ENCODE measurements around the gene ZBTB40. TPM values are rescaled to one million over a fixed set of nuclear protein-coding genes. Genes with fewer than 3 reads are reported as not detected.
A peak's percentile ranks its signal among the peaks of the same experiment; 100 is the strongest.

ZBTB40 gene
- total RNA-seq, 1 experiment from 2014 or later, result 11.5 TPM

DNA sequence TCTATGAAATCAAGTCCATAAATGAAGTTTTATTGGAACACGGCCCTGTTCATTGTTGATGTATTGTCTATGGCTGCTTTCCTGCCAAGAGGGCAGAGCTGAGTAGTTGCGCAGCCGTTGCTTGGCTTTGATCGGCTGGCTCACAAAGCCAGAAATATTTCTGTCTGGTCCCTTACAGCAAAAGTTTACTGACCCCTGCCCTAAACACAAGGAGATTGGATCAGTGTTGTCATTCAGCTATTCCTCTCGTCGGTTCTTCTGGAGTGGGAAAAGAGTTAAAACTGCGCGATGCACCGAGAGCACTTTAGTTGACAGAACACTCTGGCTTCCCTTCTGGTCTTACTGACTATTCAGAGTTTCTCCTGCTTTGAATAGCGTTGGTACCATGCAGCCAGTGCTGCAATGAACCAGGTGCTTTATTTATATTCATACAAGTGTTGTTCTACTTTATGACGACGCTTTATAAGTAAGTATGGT is 868 bp downstream of the ZBTB40 start (continued):
- TF ChIP-seq, protein P1, sequence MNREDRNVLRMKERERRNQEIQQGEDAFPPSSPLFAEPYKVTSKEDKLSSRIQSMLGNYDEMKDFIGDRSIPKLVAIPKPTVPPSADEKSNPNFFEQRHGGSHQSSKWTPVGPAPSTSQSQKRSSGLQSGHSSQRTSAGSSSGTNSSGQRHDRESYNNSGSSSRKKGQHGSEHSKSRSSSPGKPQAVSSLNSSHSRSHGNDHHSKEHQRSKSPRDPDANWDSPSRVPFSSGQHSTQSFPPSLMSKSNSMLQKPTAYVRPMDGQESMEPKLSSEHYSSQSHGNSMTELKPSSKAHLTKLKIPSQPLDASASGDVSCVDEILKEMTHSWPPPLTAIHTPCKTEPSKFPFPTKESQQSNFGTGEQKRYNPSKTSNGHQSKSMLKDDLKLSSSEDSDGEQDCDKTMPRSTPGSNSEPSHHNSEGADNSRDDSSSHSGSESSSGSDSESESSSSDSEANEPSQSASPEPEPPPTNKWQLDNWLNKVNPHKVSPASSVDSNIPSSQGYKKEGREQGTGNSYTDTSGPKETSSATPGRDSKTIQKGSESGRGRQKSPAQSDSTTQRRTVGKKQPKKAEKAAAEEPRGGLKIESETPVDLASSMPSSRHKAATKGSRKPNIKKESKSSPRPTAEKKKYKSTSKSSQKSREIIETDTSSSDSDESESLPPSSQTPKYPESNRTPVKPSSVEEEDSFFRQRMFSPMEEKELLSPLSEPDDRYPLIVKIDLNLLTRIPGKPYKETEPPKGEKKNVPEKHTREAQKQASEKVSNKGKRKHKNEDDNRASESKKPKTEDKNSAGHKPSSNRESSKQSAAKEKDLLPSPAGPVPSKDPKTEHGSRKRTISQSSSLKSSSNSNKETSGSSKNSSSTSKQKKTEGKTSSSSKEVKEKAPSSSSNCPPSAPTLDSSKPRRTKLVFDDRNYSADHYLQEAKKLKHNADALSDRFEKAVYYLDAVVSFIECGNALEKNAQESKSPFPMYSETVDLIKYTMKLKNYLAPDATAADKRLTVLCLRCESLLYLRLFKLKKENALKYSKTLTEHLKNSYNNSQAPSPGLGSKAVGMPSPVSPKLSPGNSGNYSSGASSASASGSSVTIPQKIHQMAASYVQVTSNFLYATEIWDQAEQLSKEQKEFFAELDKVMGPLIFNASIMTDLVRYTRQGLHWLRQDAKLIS (CRISPR knock-in tag; IDR thresholded peaks at IDR 0.05; ENCODE audit: borderline replicate concordance), result no peak

DNA sequence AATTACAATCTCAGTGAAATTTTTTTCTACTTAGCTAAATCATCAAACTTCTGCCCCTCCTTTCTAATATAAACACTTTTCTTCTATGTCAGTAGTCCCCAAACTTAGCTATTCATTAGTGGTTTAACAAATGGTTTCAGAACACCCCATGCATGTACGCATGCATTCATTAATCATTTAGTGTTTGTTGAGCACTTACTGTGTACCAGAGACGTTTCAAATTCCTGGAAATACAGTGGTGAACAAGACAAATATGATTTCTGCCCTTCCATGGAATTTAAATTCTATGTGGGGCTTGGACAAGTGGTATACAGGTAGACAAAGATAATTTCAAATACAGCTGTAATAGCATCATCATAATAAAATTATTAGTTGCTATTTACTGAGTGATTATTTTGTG is 1.5 kb downstream of the ZBTB40 start:
- no peak for ATAC-seq
- CTCF ChIA-PET, result no interaction called here
- Mint-ChIP-seq H3K4me1 (peaks cover 36% of the 10 kb centered on the region), H3K27me3 (ENCODE audit: low read depth) (no peaks in the 10 kb centered on the region), H3K9me3 (no peaks in the 10 kb centered on the region), H3K36me3 (no peaks in the 10 kb centered on the region), H3K27ac (no peak overlapping the region), H3K4me3 (peak overlapping the region; percentile 79)
- TF ChIP-seq ZNF263 (CRISPR knock-in tag; IDR thresholded peaks at IDR 0.05; ENCODE audit: low read depth) (no peak), RELA (CRISPR knock-in tag; IDR thresholded peaks at IDR 0.05; ENCODE audit: borderline replicate concordance) (no peak), FOXK1 (CRISPR knock-in tag; IDR thresholded peaks at IDR 0.05) (no peak), IRF1 (CRISPR knock-in tag; IDR thresholded peaks at IDR 0.05) (no peak), TP53 (CRISPR knock-in tag; IDR thresholded peaks at IDR 0.05) (no peak), GRHL2 (CRISPR knock-in tag; IDR thresholded peaks at IDR 0.05; ENCODE audit: insufficient replicate concordance, severe bottlenecking) (no peak), JUN (CRISPR knock-in tag; IDR thresholded peaks at IDR 0.05) (no peak), ZNF219 (CRISPR knock-in tag; IDR thresholded peaks at IDR 0.05; ENCODE audit: borderline replicate concordance) (no peak), NR1H2 (CRISPR knock-in tag; IDR thresholded peaks at IDR 0.05) (no peak), SMAD4 (CRISPR knock-in tag; IDR thresholded peaks at IDR 0.05) (no peak), ZNF396 (CRISPR knock-in tag; IDR thresholded peaks at IDR 0.05; ENCODE audit: borderline replicate concordance) (no peak), MYBL2 (CRISPR knock-in tag; IDR thresholded peaks at IDR 0.05) (no peak), TCF7 (CRISPR knock-in tag; IDR thresholded peaks at IDR 0.05; ENCODE audit: low read depth) (no peak)
- TF ChIP-seq, protein P2, sequence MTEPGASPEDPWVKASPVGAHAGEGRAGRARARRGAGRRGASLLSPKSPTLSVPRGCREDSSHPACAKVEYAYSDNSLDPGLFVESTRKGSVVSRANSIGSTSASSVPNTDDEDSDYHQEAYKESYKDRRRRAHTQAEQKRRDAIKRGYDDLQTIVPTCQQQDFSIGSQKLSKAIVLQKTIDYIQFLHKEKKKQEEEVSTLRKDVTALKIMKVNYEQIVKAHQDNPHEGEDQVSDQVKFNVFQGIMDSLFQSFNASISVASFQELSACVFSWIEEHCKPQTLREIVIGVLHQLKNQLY (CRISPR knock-in tag; IDR thresholded peaks at IDR 0.05), result no peak
- TF ChIP-seq, protein P3, sequence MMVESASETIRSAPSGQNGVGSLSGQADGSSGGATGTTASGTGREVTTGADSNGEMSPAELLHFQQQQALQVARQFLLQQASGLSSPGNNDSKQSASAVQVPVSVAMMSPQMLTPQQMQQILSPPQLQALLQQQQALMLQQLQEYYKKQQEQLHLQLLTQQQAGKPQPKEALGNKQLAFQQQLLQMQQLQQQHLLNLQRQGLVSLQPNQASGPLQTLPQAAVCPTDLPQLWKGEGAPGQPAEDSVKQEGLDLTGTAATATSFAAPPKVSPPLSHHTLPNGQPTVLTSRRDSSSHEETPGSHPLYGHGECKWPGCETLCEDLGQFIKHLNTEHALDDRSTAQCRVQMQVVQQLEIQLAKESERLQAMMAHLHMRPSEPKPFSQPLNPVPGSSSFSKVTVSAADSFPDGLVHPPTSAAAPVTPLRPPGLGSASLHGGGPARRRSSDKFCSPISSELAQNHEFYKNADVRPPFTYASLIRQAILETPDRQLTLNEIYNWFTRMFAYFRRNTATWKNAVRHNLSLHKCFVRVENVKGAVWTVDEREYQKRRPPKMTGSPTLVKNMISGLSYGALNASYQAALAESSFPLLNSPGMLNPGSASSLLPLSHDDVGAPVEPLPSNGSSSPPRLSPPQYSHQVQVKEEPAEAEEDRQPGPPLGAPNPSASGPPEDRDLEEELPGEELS (CRISPR knock-in tag; IDR thresholded peaks at IDR 0.05), result no peak
- DNase-seq (ENCODE audit: low spot score), result no peak
- POLR2A ChIA-PET, result interaction anchor here (0.6 kb wide), 1 partner anchor 80 kb away, joined by 4 read pairs; no protein-coding TSS in a partner anchor

DNA sequence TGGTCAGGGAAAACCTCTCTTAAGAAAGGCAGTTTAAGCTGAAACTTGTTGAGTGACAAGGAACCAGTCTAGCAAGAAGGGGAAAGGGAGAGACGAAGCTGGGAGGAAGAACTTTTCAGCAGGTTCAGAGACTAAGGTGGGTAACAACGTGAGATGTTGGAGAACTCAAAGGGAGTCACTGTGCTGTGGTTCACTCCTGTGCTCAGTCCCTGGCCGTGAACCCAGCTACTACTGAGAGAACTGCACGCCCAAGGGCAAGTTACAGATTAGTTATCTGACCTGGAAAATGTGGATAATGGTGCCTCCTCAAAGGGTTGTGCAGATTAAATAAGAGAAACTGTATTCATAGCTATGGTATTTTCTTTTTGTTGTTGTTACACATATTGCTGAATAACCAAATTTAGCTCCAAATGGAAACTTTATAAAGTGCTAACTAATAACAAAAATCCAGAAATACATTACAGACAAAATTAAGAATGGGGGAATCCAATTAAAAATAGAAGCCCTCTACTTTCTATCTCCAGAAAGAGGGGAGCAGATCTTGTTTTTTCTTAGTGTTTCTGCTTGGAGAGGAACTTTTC is 2.9 kb downstream of the ZBTB40 start:
- DNase-seq (ENCODE audit: low spot score) (no peak), ATAC-seq (no peak)
- ChIA-PET CTCF (no interaction called here), POLR2A (no interaction called here)
- Mint-ChIP-seq H3K27me3 (ENCODE audit: low read depth) (no peaks in the 10 kb centered on the region), H3K4me3 (no peak overlapping the region), H3K36me3 (no peaks in the 10 kb centered on the region), H3K9me3 (no peaks in the 10 kb centered on the region), H3K27ac (peak overlapping the region; percentile 51; the same call in 1 of the 2 replicates), H3K4me1 (peaks cover 36% of the 10 kb centered on the region)
- no peak for TF ChIP-seq NR1H2 (CRISPR knock-in tag; IDR thresholded peaks at IDR 0.05)
